ENCODE measurements around the gene BCAS3. TPM values are rescaled to one million over a fixed set of nuclear protein-coding genes. Genes with fewer than 3 reads are reported as not detected.
"Not testable (repeated sequence)": the region's sequence is repeated elsewhere in the genome, so short reads cannot be mapped to it uniquely, and the experiment has no call there.

BCAS3 gene
- total RNA-seq, 2 donors from 2014 or later = 14.7 to 17.5 TPM

DNA sequence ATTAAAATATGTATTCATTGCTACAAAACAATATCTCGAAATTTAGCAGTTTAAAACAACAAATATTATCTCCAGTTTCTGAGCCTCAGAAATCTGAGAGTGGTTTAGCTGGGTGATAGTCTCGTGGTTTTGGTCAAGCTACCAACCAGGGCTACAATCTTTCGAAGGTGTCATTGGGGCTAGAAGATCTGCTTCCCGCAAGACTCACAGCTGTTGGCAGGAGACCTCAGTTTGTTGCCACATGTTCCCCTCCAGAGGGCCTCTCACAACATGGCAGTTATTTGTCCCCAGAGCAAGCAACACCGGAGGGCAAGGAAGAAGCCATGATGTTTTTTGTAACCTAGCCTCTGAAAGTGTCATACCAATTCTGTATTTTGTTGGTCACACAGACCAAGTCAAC is 12.0 kb upstream of the BCAS3 start:
- DNase-seq (no peak), ATAC-seq (no peak)
- intact Hi-C loops (cut with DNase I) = no loop called here

DNA sequence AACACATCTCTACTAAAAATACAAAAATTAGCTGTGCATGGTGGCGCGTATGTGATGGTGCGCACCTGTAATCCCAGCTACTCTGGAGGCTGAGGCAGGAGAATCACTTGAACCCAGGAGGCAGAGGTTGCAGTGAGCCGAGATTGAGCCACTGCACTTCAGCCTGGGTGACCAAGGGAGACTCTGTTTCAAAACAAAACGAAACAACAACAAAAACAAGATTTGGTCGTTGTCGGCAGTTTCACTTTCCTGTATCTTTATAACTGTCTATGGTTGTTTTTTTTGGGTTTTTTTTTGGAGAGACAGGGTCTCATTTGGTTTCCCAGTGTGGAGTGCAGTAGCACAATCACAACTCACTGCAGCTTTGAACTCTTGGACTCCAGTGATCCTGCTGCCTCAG is 8.9 kb upstream of the BCAS3 start:
- ATAC-seq; intact Hi-C loops (cut with DNase I): not testable (repeated sequence)

DNA sequence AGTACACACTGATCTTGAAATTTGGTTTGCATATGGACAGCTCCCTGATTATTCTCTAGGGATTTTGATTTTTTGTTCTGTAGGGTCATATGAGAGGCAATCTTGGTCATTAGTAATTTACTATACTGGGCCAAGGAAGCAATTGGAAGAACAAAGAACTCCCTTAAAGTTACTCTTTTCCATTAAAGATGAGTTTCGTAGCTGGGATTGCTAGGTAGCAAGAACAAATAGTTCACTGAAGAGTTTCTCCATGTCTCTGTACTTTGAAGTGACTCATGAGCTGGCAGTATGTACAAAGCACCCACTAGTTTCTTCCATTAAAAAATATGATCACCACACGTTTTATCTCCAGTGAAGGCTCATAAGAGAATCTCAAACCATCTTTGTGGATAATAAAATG is 6.2 kb upstream of the BCAS3 start:
- ATAC-seq = no peak
- intact Hi-C loops (cut with DNase I) = no loop called here
- no peak for DNase-seq

More for the DNA sequence above, 8.9 kb upstream of the BCAS3 start:
- DNase-seq = not testable (repeated sequence)

DNA sequence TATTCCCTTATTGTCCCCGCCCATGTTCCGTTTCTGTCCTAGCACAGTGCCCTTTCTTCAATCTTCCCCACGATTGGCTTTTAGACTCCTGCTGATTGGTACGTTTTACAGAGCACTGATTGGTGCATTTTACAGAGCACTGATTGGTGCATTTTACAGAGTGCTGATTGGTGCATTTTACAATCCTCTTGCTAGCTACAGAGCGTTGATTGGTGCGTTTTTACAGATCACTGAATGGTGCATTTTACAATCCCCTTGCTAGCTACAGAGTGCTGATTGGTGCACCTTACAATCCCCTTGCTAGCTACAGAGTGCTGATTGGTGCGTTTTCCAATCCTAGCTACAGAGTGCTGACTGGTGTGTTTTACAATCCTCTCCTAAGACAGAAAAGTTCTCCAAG is 3.0 kb upstream of the BCAS3 start:
- ATAC-seq; intact Hi-C loops (cut with DNase I); DNase-seq: not testable (repeated sequence)

DNA sequence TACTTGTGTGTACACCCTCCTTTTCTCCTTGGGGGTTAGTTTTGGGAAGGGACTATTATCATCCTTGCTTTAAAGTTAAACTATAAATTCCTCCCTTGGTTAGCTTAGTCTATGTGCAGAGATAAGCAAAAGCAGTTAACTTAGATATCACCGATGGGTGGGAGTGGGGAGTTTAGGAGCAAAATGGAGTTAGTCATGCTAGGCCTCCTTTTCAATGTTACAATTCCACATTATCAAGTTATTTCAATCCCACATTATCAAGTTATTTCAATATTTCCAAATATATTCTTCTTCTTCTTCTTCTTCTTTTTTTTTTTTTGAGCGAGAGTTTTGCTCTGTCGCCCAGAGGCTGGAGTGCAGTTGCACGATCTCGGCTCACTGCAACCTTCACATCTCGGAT is 1.7 kb upstream of the BCAS3 start:
- no peak for ATAC-seq
- intact Hi-C loops (cut with DNase I) = no loop called here
- no peak for DNase-seq

DNA sequence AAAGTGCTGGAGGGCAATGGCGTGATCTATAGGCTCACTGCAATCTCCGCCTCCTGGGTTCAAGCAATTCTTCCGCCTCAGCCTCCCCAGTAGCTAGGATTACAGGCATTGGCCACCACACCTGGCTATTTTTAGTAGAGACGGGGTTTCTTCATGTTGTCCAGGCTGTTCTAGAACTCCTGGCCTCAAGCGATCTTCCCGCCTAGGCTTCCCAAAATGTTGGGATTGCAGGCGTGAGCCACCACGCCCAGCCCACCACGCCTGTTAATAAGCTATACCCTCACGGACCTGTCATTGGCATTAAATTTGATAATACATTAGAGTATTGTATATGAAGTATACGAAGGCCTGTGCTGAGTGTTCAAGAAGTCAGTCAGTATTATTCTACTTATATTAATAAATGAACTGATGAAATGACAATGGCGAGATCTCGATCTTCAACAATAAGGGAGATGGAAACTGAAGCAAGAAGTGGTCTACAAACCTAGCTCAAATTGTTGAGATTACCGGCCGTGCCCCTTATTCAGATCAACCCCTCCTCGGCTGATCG is 818 bp upstream of the BCAS3 start:
- ATAC-seq (no peak), DNase-seq (no peak)
- intact Hi-C loops (cut with DNase I) = no loop called here

DNA sequence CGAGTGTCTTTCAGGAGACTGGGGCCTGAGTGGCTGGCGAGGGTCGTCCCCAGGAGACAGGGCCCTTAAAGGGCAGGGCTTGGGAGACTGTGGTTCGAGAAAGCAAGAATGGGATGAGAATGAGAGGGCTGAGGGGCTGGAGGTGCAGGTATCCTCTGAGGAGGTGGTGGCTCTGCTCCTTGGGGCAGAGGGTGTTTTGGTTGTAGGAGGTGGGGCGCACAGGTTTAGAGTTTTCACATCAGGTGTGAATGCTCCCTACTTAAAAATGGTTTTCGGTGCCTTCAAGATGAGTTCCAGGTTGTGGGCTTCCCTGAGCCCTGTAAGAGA is 430 bp downstream of the BCAS3 start:
- intact Hi-C loops (cut with DNase I) = no loop called here
- no peak for ATAC-seq
- no peak for DNase-seq

DNA sequence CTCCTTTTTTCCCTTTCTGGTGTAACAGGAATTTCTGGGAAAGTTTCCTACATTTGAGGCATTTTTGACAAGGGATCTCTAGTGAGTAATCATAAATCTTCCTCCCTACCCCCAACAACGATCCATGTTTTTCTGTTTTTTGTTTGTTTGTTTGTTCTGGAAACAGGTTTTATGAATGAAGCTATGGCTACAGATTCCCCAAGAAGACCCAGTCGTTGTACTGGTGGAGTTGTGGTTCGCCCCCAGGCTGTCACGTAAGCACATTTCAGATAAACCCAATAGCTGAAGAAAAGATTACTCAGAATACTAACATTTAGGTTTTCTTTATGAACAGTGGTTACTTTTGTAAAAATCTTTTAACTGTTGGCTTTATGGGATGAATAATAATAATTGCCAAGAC is 1.6 kb downstream of the BCAS3 start:
- DNase-seq = no peak
- ATAC-seq = no peak
- intact Hi-C loops (cut with DNase I) = no loop called here

DNA sequence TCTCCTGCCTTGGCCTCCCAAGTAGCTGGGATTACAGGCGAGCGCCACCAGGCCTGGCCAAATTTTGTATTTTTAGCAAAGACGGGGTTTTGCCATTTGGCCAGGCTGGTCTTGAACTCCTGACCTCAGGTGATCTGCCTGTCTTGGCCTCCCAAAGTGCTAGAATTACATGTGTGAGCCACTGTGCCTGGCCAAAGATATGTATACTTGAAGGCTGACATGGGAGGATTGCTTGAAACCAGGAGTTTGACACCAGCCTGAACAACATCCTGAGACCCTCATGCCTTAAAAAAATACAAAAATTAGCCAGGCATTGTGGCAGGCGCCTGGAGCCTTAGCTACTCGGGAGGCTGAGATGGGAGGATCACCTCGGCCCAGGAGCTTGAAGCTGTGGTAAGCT is 3.1 kb downstream of the BCAS3 start:
- intact Hi-C loops (cut with DNase I) = no loop called here
- ATAC-seq = no peak
- DNase-seq = no peak

DNA sequence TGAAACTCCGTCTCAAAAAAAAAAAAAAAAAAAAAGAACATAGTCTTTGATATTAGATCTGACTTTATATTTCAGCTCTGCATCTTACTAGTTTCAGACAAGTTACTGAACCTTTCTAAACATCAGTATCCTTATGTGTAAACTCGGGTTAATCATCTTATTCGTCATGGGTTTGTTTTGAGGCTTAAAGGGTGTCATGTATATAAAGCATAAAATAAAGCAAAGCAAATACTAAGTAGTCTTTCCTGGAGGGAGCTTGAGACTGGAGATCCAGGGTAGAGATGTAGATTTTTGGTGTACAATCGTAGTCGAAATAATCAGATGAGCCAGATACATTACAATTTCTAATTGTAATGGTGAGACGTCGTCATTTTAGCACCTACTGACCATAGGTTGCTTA is 7.8 kb downstream of the BCAS3 start:
- DNase-seq (no peak), ATAC-seq (no peak)
- intact Hi-C loops (cut with DNase I) = no loop called here

DNA sequence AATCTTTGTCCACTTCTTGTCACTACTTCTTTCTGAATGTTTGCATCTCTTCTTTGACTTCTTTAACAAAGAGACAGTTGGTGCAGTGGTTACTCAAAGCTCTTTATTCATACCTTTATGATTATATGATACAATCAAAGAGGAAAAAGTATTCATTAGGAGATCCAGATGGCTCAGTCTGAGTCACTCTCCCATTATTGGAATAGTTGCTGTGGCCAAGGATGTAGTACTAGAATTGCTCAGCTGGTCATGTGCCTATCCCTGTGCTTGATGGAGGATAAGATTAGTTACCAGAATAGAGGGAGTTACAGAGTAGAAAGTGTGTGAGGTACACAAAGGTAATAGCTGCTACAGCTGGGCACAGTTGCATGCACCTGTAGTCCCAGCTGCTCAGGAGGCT is 18.3 kb downstream of the BCAS3 start:
- DNase-seq (no peak), ATAC-seq (no peak)
- intact Hi-C loops (cut with DNase I) = no loop called here

DNA sequence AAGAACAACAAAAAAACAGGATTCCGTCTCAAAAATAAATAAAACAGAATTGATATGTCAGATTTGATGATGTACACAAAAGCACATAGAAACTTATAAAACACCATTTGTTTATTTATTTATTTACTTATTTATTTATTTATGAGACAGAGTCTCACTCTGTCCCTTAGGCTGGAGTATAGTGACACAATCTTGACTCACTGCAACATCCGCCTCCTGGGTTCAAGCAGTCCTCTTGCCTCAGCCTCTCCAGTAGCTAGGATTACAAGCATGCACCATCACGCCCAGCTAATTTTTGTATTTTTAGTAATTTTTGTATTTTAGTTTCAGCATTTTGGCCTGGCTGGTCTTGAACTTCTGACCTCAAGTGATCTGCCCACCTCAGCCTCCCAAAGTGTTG is 21.4 kb downstream of the BCAS3 start:
- ATAC-seq (no peak), DNase-seq (no peak)
- intact Hi-C loops (cut with DNase I) = no loop called here

DNA sequence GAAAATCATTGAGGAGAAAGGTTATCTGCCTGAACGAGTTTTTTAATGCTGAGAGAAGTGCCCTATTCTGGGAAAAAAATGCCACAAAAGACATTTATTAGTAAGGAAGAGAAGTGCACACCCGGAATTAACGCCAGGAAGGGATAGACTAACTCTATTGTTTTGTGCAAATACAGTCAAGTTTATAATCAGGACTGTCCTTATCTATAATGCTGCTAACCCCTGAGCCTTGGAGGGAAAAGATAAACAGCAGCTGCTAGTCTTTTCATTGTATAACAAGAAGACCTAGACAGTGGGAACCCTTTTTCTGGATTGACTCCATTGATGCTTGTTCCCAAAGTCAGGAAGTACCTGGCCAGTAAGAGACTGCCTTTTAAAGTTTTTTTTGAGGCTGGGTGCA is 26.5 kb downstream of the BCAS3 start:
- no peak for DNase-seq
- ATAC-seq = no peak
- intact Hi-C loops (cut with DNase I) = no loop called here

DNA sequence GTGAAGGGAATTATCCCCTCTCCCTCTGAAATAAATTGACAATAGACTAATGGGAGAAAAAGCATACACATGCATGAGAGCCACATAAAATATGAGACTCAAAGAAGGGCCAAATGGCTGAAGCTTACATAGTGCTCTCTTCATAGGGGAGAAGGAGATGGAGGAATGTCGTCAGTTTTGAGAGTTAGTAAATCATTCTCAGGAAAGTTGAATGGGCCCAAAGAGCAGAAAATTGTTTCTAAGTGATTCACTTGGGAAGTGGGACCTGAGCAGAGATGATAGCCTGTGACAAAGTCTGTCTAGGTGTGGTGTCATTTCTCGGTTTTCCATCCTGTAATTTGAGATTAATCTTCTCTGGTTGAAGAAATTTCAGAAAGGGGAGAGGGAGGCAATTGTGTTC is 35.0 kb downstream of the BCAS3 start:
- DNase-seq (no peak), ATAC-seq (no peak)
- intact Hi-C loops (cut with DNase I) = no loop called here

DNA sequence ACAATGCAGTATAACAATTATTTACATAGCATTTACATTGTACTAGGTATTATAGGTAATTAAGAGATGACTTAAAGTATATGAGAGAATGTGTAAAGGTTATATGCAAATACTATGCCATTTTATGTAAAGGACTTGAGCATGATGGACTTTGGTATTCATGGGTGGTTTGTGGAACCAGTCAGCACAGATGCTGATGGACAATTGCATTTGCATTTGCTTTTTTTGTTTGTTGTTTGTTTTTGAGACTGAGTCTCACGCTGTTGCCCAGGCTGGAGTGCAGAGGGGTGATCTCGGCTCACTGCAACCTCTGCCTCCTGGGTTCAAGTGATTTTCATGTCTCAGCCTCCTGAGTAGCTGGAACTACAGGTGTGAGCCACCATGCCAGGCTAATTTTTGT is 36.0 kb downstream of the BCAS3 start:
- intact Hi-C loops (cut with DNase I) = no loop called here
- ATAC-seq (no peak), DNase-seq (no peak)

DNA sequence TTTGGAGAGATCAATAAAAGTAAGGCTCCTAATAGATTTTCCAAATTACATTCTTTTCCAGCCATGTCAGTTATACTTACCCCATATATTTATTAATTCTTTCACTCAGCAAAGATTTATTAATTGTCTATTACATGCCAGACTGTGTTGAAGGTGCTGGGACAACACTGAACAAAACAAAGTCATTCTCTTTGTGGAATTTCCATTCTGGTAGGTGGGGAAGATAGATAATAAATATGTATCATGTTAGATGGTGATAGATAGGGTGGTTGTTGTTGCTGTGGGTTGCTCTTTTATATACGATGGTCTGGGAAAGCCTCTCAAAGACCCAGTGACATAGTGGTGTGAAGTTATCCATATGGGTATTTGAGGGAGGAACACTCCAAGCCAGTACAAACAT is 39.1 kb downstream of the BCAS3 start:
- intact Hi-C loops (cut with DNase I) = no loop called here
- ATAC-seq = no peak
- no peak for DNase-seq

DNA sequence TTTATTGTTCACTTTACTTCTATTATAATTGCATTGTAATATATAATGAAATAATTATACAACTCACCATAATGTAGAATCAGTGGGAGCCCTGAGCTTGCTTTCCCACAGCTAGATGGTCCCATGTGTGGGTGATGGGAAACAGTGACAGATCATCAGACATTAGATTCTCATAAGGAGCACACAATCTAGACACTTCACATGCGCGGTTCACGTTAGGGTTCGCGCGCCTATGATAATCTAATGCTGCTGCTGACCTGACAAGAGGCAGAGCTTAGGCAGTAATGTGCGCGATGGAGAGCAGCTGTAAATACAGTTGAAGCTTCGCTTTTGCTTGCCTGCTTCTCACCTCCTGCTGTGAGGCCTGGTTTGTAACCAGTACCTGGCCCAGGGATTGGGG is 40.2 kb downstream of the BCAS3 start:
- intact Hi-C loops (cut with DNase I) = no loop called here
- DNase-seq (no peak), ATAC-seq (no peak)

DNA sequence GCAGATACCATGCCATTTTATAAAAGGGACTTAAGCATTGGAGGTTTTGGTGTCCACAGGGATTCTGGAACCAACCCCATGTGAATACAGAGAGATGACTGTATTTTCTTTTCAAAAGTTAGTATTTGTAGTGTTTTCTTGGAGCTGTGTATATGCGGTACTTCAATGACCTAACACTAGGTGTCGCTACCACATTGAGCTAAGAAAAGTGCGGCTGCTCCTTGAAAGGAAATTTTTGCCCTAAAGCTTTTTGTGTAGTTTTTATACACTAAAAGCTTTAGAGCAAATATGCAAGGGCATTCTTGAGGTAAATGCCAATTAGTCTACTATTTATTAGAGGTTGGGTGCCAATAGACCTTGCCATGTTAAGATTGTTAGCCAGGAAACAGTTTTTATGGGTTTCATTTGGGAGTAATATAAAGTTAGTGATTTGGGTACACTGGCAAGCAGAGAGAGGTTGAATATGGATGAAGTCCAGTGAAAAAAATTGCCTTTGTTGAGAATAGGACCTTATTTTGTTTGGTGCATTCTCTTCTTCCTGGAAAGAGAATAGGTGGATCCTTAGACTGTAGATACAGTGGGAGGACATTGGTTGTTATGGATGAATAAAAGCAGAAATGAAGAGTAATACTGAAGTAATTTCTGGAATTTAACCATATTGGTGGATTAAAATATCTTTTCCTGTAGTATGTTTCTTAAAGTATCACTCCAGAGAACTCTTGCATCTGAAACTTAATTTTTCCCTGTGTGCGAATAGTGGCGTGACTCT is 43.3 kb downstream of the BCAS3 start:
- ATAC-seq (peak in 1 of 2 donors; percentile 53), DNase-seq (no peak)
- intact Hi-C loops (cut with DNase I) = loop anchor here in 1 of 2 donors (5.0 to 10.0 kb wide), 2 partner anchors 834 to 1116 kb away; no protein-coding TSS in a partner anchor

DNA sequence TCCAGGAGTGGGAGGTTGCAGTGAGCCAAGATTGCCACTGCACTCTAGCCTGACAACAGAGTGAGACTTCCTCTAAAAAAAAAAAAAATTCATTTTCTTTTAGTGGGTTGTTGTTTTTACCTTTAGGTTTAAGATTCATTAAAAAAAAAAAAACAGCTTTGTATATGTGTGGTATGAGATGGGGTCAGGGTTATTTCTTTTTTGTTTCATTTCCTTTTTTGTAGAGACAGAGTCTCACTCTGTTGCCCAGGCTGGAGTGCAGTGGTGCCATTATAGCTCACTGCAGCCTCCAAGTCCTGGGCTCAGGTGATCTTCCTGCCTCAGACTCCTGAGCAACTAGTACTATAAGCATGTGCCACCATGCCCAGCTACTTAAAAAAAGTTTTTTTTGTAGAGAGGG is 47.0 kb downstream of the BCAS3 start:
- ATAC-seq = no peak
- intact Hi-C loops (cut with DNase I) = loop anchor here in 1 of 2 donors (5.0 to 10.0 kb wide), 2 partner anchors 830 to 1113 kb away; no protein-coding TSS in a partner anchor
- no peak for DNase-seq

DNA sequence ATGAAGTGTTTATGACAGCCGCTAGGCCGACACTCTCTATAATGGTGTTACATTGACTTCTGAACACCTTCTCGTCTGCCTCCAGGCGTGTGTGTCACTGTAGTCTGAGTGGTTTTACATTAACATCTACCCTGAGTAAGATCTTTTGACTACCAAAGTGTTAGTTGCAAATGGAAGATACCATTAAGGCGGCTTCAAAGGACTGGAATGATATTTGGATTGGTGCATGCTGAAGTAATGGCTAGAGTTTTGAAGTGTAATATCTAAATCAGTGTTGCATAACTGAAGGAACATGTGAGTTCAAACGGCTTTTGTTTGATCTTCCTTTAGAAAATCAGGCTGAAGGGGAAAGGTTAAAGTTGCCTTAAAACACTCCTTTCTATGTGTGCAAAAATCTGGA is 52.2 kb downstream of the BCAS3 start:
- DNase-seq = no peak
- ATAC-seq = no peak
- intact Hi-C loops (cut with DNase I) = loop anchor here in 1 of 2 donors (10.0 kb wide), 1 partner anchor 825 kb away; no protein-coding TSS in a partner anchor

DNA sequence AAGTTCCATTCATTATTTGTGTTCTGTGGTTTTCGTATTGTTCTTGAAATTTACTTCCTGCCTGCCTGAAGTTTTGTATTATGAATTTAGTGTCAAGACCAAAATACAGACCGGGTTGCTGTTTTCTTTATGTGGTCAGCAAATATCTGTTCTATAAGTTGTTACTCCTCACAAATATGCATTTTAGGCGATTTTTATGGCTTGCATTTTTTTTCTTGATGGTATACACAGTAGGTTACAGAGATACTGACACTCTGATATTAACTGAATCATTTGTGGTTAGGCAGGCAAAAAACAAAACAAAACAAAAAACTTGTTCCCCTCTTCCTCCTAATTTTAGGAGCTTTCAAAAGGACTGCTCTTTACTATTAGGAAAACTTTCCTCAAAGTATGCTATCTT is 52.6 kb downstream of the BCAS3 start:
- ATAC-seq (no peak), DNase-seq (no peak)
- intact Hi-C loops (cut with DNase I) = no loop called here
